T47D (cell line): ENCODE results near the gene DTD1.

ENCODE experiments used
- DNase-seq, 2 experiments: peaks; one replicate each; pipeline versions ENCODE4 v3.0.0 to v3.0.0-alpha.2; 2011 to 2012; ENCODE audit warnings: low read depth in 1 of 2, low spot score in 1 of 2
- JUND ChIP-seq: IDR thresholded peaks from 2 replicates; pipeline ENCODE4 v1.6.1; 2012; ENCODE audit warnings: low read depth
- in situ Hi-C: cut with HindIII; loops from 2 replicates; pipeline ENCODE4 v1.10.0; 2016; ENCODE audit warnings: low sequenced_read_pairs, low pct_unique_long_range_greater_than_20kb

DTD1 gene

DNA sequence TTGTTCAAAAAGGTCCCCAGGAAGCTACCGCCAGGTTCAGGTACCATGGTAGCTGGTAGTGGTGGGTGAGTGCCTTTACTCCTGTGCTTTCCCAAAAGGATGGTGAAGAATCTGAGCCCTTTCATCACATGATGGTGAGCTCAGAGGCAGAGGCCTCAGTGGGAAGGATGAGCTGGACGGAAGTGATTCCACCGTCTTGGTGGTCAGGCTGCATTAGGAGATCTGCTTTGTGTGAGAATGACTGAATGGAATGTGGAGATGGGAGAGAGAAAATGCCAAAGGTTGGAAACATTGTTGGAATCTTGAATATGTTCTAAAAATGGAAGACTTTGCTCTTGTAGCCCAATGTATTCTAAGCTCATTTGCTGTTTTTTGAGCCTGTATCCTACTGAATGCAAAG lies 117.6 kb downstream of the DTD1 start:
- TF ChIP-seq JUND: no peak
- DNase-seq: no peak
- in situ Hi-C loops: no loop called here

DNA sequence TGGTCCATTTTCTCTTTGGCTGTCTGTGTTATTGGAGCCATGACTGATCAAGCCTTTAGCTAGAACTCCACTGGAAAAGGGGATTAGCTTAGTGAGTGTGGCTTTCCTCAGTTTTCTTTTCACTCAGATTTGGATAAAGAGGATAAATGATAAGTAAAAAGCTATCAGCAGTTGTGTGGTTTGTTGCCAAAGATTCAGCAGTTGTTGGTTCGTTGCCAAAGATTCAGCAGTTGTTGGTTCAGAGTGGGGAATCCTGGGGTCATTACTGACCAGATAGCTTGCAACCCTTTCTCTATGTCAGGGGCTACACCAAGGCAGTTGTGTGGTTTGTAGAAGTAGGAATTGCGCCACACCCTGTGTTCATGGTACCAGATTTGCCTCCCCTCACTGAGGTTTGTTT lies 118.1 kb downstream of the DTD1 start:
- DNase-seq: no peak
- in situ Hi-C loops: no loop called here
- no peak for TF ChIP-seq JUND

DNA sequence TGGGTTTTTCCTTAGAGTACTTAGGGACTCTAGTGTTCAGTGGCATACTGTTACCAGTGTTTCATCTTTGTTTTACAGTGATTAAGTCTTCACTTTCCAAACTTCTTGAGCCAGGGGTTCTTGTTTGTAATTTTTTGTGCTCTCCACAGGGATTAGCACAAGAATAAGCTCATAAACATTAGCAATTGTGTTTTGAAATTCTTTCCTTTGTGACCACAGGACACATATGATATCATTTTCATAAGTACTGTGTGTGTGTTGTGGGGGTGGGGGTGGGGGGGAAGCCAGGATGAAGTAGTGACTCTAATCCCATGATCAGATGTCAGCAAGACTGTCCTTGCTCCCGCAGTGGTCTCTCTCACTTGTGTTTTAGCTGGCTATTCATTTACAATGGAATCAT lies 124.3 kb downstream of the DTD1 start:
- no peak for DNase-seq
- TF ChIP-seq JUND: no peak
- in situ Hi-C loops: no loop called here

DNA sequence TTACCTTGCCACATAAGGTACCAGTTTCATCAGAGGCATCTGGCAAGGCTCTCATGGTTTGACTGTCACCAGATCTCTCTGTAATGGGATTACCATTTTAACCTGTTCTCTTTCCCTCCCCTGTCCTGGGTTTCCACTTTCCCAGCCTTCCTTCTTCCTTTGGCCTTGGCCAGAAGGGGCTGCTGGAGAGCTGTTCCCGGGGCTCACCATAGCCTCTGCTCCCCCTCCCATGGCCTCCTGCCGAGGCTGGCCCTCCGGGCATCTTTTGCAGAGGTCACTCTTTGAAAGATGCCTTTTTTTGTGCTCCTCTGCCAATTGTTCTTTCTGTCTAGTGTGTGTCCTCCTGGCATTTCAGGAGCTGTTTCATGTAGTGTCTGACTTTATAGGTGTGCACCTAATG lies 125.0 kb downstream of the DTD1 start:
- no peak for TF ChIP-seq JUND
- no peak for DNase-seq
- in situ Hi-C loops: no loop called here

DNA sequence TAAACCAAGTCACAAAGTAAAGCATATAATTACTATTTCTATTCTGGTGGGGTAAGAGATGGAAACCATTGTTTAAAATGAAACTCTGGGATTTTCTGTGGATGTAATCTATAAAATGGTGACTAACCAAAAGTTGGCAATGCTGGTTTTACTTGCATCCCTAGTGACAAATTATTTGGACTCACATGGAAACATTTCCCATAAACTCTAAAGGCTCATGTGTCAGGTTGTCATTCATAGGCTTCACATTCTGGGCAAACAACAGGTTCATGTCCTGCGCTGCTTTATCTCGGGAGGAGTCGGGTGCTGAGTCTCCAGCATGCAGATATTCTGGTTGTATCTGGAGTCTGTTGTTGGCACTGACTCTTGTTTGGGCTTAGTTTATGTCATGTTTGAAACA lies 127.7 kb downstream of the DTD1 start:
- no peak for TF ChIP-seq JUND
- DNase-seq: no peak
- in situ Hi-C loops: no loop called here

DNA sequence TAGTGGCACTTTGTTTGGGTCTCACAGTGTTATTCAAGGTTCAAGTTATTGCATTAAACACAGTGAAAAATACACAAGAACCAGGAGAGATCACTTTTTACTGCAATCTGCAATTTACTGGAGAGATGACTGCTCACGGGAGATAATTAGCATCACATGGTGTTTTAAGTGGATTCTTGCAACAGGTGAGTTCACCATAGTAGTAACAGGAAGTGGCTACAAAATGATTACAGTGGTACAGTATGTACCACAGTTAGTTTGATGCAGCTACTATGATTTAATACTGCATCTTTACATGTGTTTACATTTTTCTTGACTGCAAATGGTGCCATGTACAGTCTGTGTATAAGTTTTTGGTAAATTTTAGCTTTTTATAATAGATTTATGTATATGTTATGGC lies 129.2 kb downstream of the DTD1 start:
- TF ChIP-seq JUND: no peak
- no peak for DNase-seq
- in situ Hi-C loops: no loop called here

DNA sequence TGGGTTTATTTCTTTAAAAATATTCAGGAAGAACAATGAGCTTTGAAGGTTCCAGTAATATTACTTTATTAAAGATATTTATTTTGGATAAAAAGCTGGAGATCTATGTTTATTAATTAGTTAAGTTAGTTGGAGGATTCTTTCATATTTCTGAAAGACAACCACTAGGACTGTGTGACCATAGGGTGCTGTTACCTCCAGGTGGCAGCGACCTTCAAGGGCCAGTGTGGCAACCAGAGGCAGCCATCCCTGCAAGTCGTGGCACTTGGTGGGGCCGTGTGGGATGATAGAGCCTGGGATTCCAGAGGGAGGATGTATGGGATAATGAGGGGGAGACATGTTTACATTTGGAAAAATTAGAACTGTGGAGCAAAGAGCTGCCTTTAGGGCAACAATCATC lies 130.3 kb downstream of the DTD1 start:
- peak in 1 of 2 experiments; percentile 18 for DNase-seq
- no peak for TF ChIP-seq JUND
- in situ Hi-C loops: no loop called here

DNA sequence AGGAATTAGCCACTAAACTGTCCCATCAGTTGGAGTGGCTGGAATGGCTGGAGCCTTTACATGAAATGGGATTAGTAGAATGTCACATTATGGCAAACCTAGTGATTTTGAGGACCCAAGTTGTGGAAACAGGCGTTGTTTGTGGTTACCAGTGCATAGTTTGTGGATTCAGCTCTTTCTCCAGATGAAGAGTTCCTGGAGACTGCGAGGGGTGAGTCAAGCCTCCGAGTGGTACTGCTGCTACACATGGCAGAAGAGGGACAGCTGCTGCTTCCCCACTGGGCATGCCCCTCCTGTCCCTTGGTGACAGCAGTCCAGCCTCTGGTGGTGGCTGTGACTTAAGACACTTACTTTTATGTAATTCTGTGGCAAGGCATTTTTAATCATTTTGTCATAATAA lies 131.6 kb downstream of the DTD1 start:
- DNase-seq: no peak
- in situ Hi-C loops: no loop called here
- no peak for TF ChIP-seq JUND

DNA sequence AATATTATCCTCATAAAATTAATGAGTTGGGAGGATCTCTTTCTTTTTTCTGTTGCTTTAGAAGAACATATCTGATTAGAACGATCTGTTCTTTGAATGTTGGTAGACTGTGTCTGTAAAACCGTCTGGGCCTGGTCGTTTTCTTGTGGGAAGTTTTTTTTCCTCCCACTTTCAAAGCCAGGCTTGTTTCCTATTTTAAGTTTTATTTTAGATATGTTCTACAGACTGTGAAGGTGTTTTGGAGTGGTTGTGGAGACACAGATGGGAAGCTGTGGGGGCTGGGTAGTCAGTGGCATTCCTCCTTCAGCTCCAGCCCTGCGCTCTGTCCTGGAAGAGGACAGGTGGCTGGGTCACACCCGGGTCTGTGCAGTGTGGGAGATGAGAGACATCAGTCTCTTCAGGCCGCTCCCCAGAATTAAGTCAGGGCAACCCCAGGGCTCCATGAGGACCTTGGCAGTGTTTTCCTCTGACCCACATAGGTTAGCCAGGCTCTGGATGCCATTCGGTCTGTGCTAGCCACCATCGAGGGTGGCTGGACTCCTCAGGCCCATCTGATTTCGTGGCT lies 133.8 kb downstream of the DTD1 start:
- in situ Hi-C loops: no loop called here

DNA sequence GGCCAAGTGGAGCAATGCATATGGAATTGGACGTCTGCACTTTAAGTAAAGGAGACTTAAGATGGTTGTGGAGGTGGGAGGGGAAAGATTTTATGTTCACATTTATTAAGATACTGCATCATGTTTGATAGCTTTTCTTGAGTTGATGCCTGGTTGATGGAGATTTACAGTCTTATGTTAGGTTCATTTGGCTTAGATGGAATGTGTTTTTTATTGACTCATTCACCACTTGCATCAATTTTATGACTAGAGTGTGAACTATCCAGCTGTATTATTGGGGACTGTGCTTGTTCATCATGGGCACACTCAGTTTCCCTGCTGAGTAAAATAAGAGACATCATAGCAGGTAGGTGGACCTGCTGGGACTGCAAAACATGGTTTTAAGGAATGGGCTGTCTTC lies 134.5 kb downstream of the DTD1 start:
- no peak for DNase-seq
- no peak for TF ChIP-seq JUND
- in situ Hi-C loops: no loop called here

More for the DNA sequence above, 133.8 kb downstream of the DTD1 start:
- DNase-seq: no peak
- no peak for TF ChIP-seq JUND

DNA sequence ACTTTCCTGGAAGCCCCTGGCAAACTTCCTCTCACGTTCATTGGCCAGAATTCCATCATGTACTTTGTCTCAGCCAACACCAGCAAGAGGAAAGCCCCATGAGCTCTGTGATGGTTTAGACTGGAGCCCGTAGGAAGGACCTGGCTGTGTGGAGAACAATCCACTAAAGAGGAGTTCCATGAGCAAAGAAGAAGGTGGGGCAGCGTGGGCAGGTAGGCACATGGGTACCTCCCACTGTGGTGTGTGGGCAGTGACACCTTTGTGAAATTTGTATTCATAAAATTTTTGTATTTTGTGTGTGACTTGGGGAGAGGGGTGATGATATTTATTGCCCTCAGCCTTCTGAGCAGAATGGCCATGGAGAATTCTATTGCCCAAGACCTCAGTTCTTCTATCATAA lies 136.2 kb downstream of the DTD1 start:
- in situ Hi-C loops: no loop called here

DNA sequence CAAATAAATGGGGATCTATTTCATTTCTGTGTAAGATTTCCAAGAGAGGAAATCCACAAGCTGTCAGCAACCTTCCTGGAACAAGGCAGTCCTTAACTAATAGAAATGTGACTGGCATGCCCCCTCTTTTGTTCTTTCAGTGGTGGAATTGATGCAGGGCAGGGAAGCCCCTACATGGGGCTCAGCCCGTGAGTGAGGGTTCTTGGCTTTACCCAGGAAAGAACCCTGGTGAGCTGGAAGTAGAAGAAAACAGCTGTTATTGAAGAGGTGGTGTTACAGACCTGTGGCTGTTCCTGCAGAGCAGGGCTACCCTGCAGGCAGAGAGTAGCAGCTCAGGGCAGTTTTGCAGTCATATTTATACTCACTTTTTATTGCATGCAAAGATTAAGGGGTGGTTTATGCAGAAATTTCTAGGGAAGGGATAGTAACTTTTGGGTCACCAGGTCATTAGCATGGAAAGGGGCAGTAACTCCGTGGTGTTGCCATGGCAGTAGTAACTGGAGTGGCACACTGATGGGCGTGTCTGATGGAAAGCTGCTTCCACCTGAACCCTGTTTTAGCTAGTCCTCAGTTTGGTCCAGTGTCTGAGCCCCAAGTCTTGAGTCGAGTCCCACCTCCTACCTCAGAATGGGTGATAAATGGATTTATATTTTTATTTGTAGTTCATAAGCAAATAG lies 137.1 kb downstream of the DTD1 start:
- TF ChIP-seq JUND: no peak
- in situ Hi-C loops: no loop called here
- no peak for DNase-seq

More for the DNA sequence above, 136.2 kb downstream of the DTD1 start:
- TF ChIP-seq JUND: no peak
- no peak for DNase-seq

DNA sequence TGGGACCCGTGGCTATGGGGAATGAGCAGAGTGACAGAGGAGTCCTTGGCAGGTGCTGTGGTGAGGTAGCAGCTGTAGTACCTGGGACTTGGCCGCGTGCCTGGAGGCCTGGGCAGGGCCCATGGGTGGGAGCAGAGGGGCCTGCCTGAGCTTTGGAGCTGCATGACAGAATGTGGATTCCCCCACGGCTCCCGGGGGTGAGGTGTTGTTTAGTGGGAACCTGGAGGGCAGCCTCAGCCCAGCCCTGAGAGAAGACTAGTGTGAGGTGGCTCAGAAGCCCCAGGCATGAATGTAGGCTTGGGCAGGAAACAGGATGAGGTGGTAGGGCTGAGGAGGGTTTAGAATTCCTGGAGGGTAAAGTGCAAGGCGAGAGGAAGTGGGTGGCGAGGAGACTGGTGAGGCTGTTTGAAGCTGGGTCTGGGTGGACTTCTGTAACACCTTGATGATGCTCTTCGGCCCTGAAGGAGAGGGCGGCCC lies 139.2 kb downstream of the DTD1 start:
- DNase-seq: no peak
- TF ChIP-seq JUND: no peak
- in situ Hi-C loops: no loop called here

DNA sequence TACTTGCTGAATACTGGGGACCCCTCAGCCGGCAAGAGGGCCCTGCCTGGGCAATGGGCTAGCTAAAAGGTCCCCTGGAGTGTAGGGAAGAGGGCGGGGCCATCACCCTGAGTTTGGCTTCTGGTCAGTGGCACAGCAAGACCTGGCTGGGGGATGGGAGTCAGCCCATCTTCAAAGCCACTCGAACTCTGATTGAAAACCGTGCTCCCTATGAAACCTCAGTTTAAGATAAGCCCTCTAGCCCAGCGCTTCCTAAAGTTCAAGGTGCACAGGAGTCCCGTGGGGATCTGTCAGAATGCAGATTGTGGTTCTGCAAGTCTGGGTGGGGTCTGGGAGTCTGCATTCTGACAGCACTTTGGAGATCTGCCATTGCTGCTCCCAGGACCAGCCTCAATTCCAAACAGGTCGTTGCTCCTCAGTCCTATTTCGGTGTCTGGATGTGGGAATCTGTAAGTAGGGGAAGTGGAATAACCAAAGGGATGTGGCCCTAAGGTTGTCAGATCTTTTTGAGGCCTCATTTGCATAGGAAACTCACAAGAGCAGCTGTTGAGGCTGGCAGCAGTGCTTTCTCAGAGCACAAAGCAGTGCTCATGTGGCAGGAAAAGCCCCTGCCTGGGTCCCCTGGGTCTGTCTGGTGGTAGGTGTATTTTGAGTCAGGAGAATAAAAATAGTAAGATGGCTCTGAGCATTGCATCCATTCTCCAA lies 140.5 kb downstream of the DTD1 start:
- in situ Hi-C loops: no loop called here
- DNase-seq: no peak
- no peak for TF ChIP-seq JUND
